ENCODE measurements around the gene DCLK2. TPM values are rescaled to one million over a fixed set of nuclear protein-coding genes. Genes with fewer than 3 reads are reported as not detected.
"Not testable (repeated sequence)": the region's sequence is repeated elsewhere in the genome, so short reads cannot be mapped to it uniquely, and the experiment has no call there.

Gene DCLK2
- total and polyA plus RNA-seq, 7 experiments from 2014 or later = 0.06 to 0.56 (median 0.11) TPM; not detected in 4

DNA sequence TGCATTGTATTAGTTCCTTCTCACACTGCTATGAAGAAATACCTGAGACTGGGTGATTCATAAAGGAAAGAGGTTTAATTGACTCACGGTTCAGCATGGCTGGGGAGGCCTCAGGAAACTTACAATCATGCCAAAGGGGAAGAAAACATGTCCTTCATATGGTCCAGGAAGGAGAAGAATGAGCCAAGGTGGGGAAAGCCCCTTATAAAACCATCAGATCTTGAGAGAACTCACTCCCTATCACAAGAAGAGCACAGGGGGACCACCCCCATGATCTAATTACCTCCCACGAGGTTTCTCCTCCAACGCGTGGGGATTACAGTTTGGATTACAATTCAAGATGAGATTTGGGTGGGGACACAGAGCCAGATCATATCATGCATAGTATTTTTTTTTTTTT is 106.8 kb downstream of the DCLK2 start:
- DNase-seq; H3K4me3 ChIP-seq (ENCODE audit: low read length); H3K36me3 Mint-ChIP-seq; H3K4me1 Mint-ChIP-seq; ATAC-seq; H3K27me3 ChIP-seq (ENCODE audit: control insufficient read depth in 2 of 2, insufficient read depth in 2 of 2, low read length in 2 of 2); H3K9me3 ChIP-seq (ENCODE audit: control insufficient read depth in 2 of 3, low read length in 3 of 3); H3K9me3 Mint-ChIP-seq; H3K4me3 Mint-ChIP-seq; H3K27ac Mint-ChIP-seq; intact Hi-C loops (cut with micrococcal nuclease); H3K36me3 ChIP-seq (ENCODE audit: control insufficient read depth in 2 of 3, insufficient read depth in 3 of 3, low read length in 3 of 3); H3K27ac ChIP-seq (ENCODE audit: low read depth, low read length); POLR2A ChIA-PET; H3K4me1 ChIP-seq (ENCODE audit: control insufficient read depth in 2 of 2, insufficient read depth in 2 of 2, low read length in 2 of 2); CTCF ChIA-PET: not testable (repeated sequence)
- peaks cover 3 to 32% (median 23%) of the 10 kb centered on the region in 5 donors for H3K27me3 Mint-ChIP-seq

DNA sequence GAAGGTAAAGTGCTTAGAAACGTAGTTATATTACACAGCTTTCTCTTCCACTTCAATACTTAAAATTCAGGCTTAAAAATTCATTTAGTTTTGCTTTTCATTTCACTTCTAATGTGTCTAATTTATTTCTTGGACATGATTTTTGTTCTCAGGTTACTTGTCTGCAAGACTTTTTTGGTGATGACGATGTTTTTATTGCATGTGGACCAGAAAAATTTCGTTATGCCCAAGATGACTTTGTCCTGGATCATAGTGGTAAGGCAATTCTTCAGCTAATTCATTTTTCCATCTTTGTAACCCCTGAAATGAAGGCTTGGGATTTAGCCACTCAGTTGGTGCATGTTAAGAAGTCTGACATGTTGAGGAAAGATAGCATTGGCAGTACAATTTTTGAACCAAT is 114.7 kb downstream of the DCLK2 start:
- no peak overlapping the region for H3K27ac ChIP-seq (ENCODE audit: low read depth, low read length)
- no peak overlapping the region for H3K4me3 Mint-ChIP-seq
- no peaks in the 10 kb centered on the region for H3K4me1 ChIP-seq (ENCODE audit: control insufficient read depth in 2 of 2, insufficient read depth in 2 of 2, low read length in 2 of 2)
- no peaks in the 10 kb centered on the region for H3K36me3 Mint-ChIP-seq
- H3K27me3 Mint-ChIP-seq = peaks cover 0 to 3% (median 0%) of the 10 kb centered on the region in 5 donors
- H3K27me3 ChIP-seq (ENCODE audit: control insufficient read depth in 2 of 2, insufficient read depth in 2 of 2, low read length in 2 of 2) = no peaks in the 10 kb centered on the region
- ATAC-seq (no peak), DNase-seq (no peak)
- H3K27ac Mint-ChIP-seq = no peak overlapping the region
- H3K4me3 ChIP-seq (ENCODE audit: low read length) = no peak overlapping the region
- H3K36me3 ChIP-seq (ENCODE audit: control insufficient read depth in 2 of 3, insufficient read depth in 3 of 3, low read length in 3 of 3) = no peaks in the 10 kb centered on the region
- no peaks in the 10 kb centered on the region for H3K9me3 Mint-ChIP-seq
- no peaks in the 10 kb centered on the region for H3K4me1 Mint-ChIP-seq
- intact Hi-C loops (cut with micrococcal nuclease) = no loop called here
- ChIA-PET POLR2A (no interaction called here), CTCF (no interaction called here)
- H3K9me3 ChIP-seq (ENCODE audit: control insufficient read depth in 2 of 3, low read length in 3 of 3) = no peaks in the 10 kb centered on the region

DNA sequence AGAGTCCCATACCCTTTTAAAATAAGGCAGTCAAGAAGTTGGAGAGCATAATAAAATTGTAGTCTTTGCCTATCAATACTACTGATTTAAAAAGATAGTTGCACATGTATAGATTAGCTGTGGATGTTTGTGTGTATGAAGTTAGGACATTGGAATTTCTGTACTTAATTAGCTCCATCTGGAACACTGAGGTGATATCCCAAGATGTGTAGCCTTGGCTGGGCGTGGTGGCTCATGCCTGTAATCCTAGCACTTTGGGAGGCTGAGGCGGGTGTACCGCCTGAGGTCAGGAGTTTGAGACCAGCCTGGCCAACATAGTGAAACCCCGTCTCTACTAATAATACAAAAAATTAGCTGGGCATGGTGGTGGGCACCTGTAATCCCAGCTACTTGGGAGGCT is 119.0 kb downstream of the DCLK2 start:
- DNase-seq; intact Hi-C loops (cut with micrococcal nuclease); POLR2A ChIA-PET; H3K9me3 ChIP-seq (ENCODE audit: control insufficient read depth in 2 of 3, low read length in 3 of 3); H3K4me3 ChIP-seq (ENCODE audit: low read length); H3K4me1 Mint-ChIP-seq; H3K9me3 Mint-ChIP-seq; H3K36me3 Mint-ChIP-seq; CTCF ChIA-PET; H3K4me1 ChIP-seq (ENCODE audit: control insufficient read depth in 2 of 2, insufficient read depth in 2 of 2, low read length in 2 of 2); H3K27me3 ChIP-seq (ENCODE audit: control insufficient read depth in 2 of 2, insufficient read depth in 2 of 2, low read length in 2 of 2); ATAC-seq; H3K36me3 ChIP-seq (ENCODE audit: control insufficient read depth in 2 of 3, insufficient read depth in 3 of 3, low read length in 3 of 3); H3K27ac ChIP-seq (ENCODE audit: low read depth, low read length); H3K27me3 Mint-ChIP-seq; H3K4me3 Mint-ChIP-seq; H3K27ac Mint-ChIP-seq: not testable (repeated sequence)

GRCh38 chr4:150199056-150199455 is 120.8 kb downstream of the DCLK2 start:
- POLR2A ChIA-PET = no interaction called here
- CTCF ChIA-PET = interaction anchor here (0.6 kb wide), 1 partner anchor 15 kb away, joined by 3 read pairs; no protein-coding TSS in a partner anchor
- no peaks in the 10 kb centered on the region for H3K4me1 Mint-ChIP-seq
- no peaks in the 10 kb centered on the region for H3K27me3 ChIP-seq (ENCODE audit: control insufficient read depth in 2 of 2, insufficient read depth in 2 of 2, low read length in 2 of 2)
- DNase-seq (no peak), ATAC-seq (no peak)
- no peaks in the 10 kb centered on the region for H3K9me3 Mint-ChIP-seq
- no peaks in the 10 kb centered on the region for H3K36me3 ChIP-seq (ENCODE audit: control insufficient read depth in 2 of 3, insufficient read depth in 3 of 3, low read length in 3 of 3)
- no peak overlapping the region for H3K4me3 Mint-ChIP-seq
- H3K27ac Mint-ChIP-seq = no peak overlapping the region
- H3K27me3 Mint-ChIP-seq = peaks cover 0 to 14% (median 5%) of the 10 kb centered on the region in 5 donors
- H3K9me3 ChIP-seq (ENCODE audit: control insufficient read depth in 2 of 3, low read length in 3 of 3) = no peaks in the 10 kb centered on the region
- H3K27ac ChIP-seq (ENCODE audit: low read depth, low read length) = no peak overlapping the region
- no peaks in the 10 kb centered on the region for H3K36me3 Mint-ChIP-seq
- no peak overlapping the region for H3K4me3 ChIP-seq (ENCODE audit: low read length)
- intact Hi-C loops (cut with micrococcal nuclease) = no loop called here
- no peaks in the 10 kb centered on the region for H3K4me1 ChIP-seq (ENCODE audit: control insufficient read depth in 2 of 2, insufficient read depth in 2 of 2, low read length in 2 of 2)

GRCh38 chr4:150205016-150205415 is 126.8 kb downstream of the DCLK2 start:
- ATAC-seq (no peak), DNase-seq (no peak)
- peaks cover 6 to 21% (median 16%) of the 10 kb centered on the region in 5 donors for H3K27me3 Mint-ChIP-seq
- CTCF ChIA-PET = no interaction called here
- Histone ChIP-seq H3K36me3 (ENCODE audit: control insufficient read depth in 2 of 3, insufficient read depth in 3 of 3, low read length in 3 of 3) (no peaks in the 10 kb centered on the region), H3K4me1 (ENCODE audit: control insufficient read depth in 2 of 2, insufficient read depth in 2 of 2, low read length in 2 of 2) (no peaks in the 10 kb centered on the region), H3K27ac (ENCODE audit: low read depth, low read length) (no peak overlapping the region), H3K9me3 (ENCODE audit: control insufficient read depth in 2 of 3, low read length in 3 of 3) (no peaks in the 10 kb centered on the region), H3K4me3 (ENCODE audit: low read length) (no peak overlapping the region), H3K27me3 (ENCODE audit: control insufficient read depth in 2 of 2, insufficient read depth in 2 of 2, low read length in 2 of 2) (no peaks in the 10 kb centered on the region)
- no peaks in the 10 kb centered on the region for H3K4me1 Mint-ChIP-seq
- POLR2A ChIA-PET = no interaction called here
- no peaks in the 10 kb centered on the region for H3K9me3 Mint-ChIP-seq
- no peak overlapping the region for H3K27ac Mint-ChIP-seq
- H3K36me3 Mint-ChIP-seq = no peaks in the 10 kb centered on the region
- intact Hi-C loops (cut with micrococcal nuclease) = no loop called here
- H3K4me3 Mint-ChIP-seq = no peak overlapping the region

DNA sequence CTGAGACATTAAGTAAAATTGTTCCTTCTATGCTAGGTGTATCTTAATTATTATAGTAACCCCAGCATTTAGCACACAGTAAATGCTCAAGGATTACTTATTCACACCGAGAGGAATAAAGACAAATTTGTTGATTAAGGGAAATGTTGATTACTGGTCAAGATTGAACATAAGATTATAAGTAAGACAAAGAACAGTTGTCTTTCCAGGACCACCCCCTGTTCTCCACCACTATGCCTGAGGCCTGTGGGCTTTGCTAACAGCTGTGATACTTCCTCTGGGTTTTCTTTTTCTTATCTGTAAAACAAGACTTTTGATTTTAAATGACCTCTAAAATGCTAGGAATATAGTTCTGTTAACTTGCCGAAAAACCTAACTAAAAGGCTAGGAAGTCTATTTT is 128.0 kb downstream of the DCLK2 start:
- no peak overlapping the region for H3K27ac Mint-ChIP-seq
- intact Hi-C loops (cut with micrococcal nuclease) = no loop called here
- no peaks in the 10 kb centered on the region for H3K36me3 ChIP-seq (ENCODE audit: control insufficient read depth in 2 of 3, insufficient read depth in 3 of 3, low read length in 3 of 3)

DNA sequence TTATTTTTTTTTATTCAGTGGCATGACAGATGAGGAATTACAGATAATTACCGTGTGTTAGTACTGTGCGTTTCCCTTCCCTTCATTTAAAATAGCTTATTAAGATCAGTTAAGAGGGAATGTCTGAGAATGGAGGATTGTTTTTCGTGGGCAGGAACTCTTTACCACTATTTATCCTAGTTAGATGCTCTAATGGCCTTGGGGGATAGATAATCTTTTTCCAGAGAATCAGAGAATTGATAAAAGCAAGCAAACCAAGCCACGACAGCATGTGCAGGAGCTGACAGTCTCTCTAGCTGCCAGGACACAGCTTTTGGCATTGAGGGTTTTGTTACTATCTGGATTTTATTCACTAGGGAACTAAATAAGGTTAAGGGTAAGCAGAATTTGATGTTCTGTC is 128.7 kb downstream of the DCLK2 start:
- no peak overlapping the region for H3K27ac Mint-ChIP-seq
- ATAC-seq = no peak
- H3K9me3 ChIP-seq (ENCODE audit: control insufficient read depth in 2 of 3, low read length in 3 of 3) = no peaks in the 10 kb centered on the region
- H3K36me3 Mint-ChIP-seq = no peaks in the 10 kb centered on the region
- DNase-seq = no peak
- no peaks in the 10 kb centered on the region for H3K4me1 ChIP-seq (ENCODE audit: control insufficient read depth in 2 of 2, insufficient read depth in 2 of 2, low read length in 2 of 2)
- no peaks in the 10 kb centered on the region for H3K4me1 Mint-ChIP-seq
- CTCF ChIA-PET = no interaction called here
- POLR2A ChIA-PET = no interaction called here
- H3K27me3 ChIP-seq (ENCODE audit: control insufficient read depth in 2 of 2, insufficient read depth in 2 of 2, low read length in 2 of 2) = no peaks in the 10 kb centered on the region
- no peak overlapping the region for H3K4me3 Mint-ChIP-seq
- H3K9me3 Mint-ChIP-seq = no peaks in the 10 kb centered on the region
- no peak overlapping the region for H3K27ac ChIP-seq (ENCODE audit: low read depth, low read length)
- H3K36me3 ChIP-seq (ENCODE audit: control insufficient read depth in 2 of 3, insufficient read depth in 3 of 3, low read length in 3 of 3) = no peaks in the 10 kb centered on the region
- H3K4me3 ChIP-seq (ENCODE audit: low read length) = no peak overlapping the region
- H3K27me3 Mint-ChIP-seq = peaks cover 6 to 31% (median 22%) of the 10 kb centered on the region in 5 donors
- intact Hi-C loops (cut with micrococcal nuclease) = no loop called here

More for the DNA sequence above, 128.0 kb downstream of the DCLK2 start:
- no peaks in the 10 kb centered on the region for H3K27me3 ChIP-seq (ENCODE audit: control insufficient read depth in 2 of 2, insufficient read depth in 2 of 2, low read length in 2 of 2)
- no peaks in the 10 kb centered on the region for H3K9me3 Mint-ChIP-seq
- POLR2A ChIA-PET = no interaction called here
- no peaks in the 10 kb centered on the region for H3K9me3 ChIP-seq (ENCODE audit: control insufficient read depth in 2 of 3, low read length in 3 of 3)
- CTCF ChIA-PET = no interaction called here
- H3K27me3 Mint-ChIP-seq = peaks cover 6 to 25% (median 18%) of the 10 kb centered on the region in 5 donors
- H3K4me3 Mint-ChIP-seq = no peak overlapping the region
- H3K4me1 Mint-ChIP-seq = no peaks in the 10 kb centered on the region
- DNase-seq (no peak), ATAC-seq (no peak)
- H3K4me1 ChIP-seq (ENCODE audit: control insufficient read depth in 2 of 2, insufficient read depth in 2 of 2, low read length in 2 of 2) = no peaks in the 10 kb centered on the region
- H3K4me3 ChIP-seq (ENCODE audit: low read length) = no peak overlapping the region
- no peaks in the 10 kb centered on the region for H3K36me3 Mint-ChIP-seq
- H3K27ac ChIP-seq (ENCODE audit: low read depth, low read length) = no peak overlapping the region
